ENCODE data around the gene RNF5. TPM values are rescaled to one million over a fixed set of nuclear protein-coding genes. Genes with fewer than 3 reads are reported as not detected.
A peak's percentile ranks its signal among the peaks of the same experiment; 100 is the strongest.

RNF5 gene
- total and polyA plus RNA-seq, 4 donors, result 45.2 to 94.4 (median 61.5) TPM

- Histone ChIP-seq H3K27ac (ENCODE audit: low read depth in 1 of 2, low read length in 1 of 2) (no peak overlapping the region), H3K4me3 (no peak overlapping the region), H3K9ac (ENCODE audit: insufficient read depth in 1 of 2, low read length in 2 of 2) (peak overlapping the region in 1 of 2 donors; percentile 31), H3K4me1 (ENCODE audit: control insufficient read depth in 5 of 5, insufficient read depth in 5 of 5, low read length in 5 of 5) (peaks cover 0 to 37% (median 18%) of the 10 kb centered on the region in 5 donors), H3K9me3 (ENCODE audit: control insufficient read depth in 4 of 4, insufficient read depth in 3 of 4, low read length in 3 of 4) (no peaks in the 10 kb centered on the region), H3K36me3 (ENCODE audit: control insufficient read depth in 4 of 4, insufficient read depth in 4 of 4, low read length in 4 of 4) (peaks cover 0 to 18% (median 17%) of the 10 kb centered on the region in 4 donors), H3K27me3 (ENCODE audit: control insufficient read depth in 3 of 3, insufficient read depth in 3 of 3, low read length in 2 of 3) (no peaks in the 10 kb centered on the region)
- no peak for DNase-seq
- WGBS, 2 donors, result 62 to 76% methylated on average over 4 of the region's 4 CpGs
- no peak for TF ChIP-seq CTCF (IDR thresholded peaks at IDR 0.05; ENCODE audit: control extremely low read depth, extremely low read depth)
- ATAC-seq (ENCODE audit: insufficient read depth, low FRiP score), result no peak
These were observed 5.0 kb upstream of the RNF5 start for GRCh38 chr6:32173051-32173727.

- Histone ChIP-seq H3K4me3 (no peak overlapping the region), H3K36me3 (ENCODE audit: control insufficient read depth in 4 of 4, insufficient read depth in 4 of 4, low read length in 4 of 4) (peaks cover 0 to 19% (median 14%) of the 10 kb centered on the region in 4 donors), H3K27me3 (ENCODE audit: control insufficient read depth in 3 of 3, insufficient read depth in 3 of 3, low read length in 2 of 3) (no peaks in the 10 kb centered on the region), H3K27ac (ENCODE audit: low read depth in 1 of 2, low read length in 1 of 2) (no peak overlapping the region), H3K4me1 (ENCODE audit: control insufficient read depth in 5 of 5, insufficient read depth in 5 of 5, low read length in 5 of 5) (peaks cover 2 to 45% (median 24%) of the 10 kb centered on the region in 5 donors), H3K9ac (ENCODE audit: insufficient read depth in 1 of 2, low read length in 2 of 2) (no peak overlapping the region), H3K9me3 (ENCODE audit: control insufficient read depth in 4 of 4, insufficient read depth in 3 of 4, low read length in 3 of 4) (no peaks in the 10 kb centered on the region)
- TF ChIP-seq CTCF (IDR thresholded peaks at IDR 0.05; ENCODE audit: control extremely low read depth, extremely low read depth), result no peak
- no peak for DNase-seq
- ATAC-seq (ENCODE audit: insufficient read depth, low FRiP score), result no peak
- 89 to 97% methylated on average over 1 of the region's 1 CpG for WGBS, 2 donors
These were observed 3.8 kb upstream of the RNF5 start for GRCh38 chr6:32174416-32174815.

- no peak for TF ChIP-seq CTCF (IDR thresholded peaks at IDR 0.05; ENCODE audit: control extremely low read depth, extremely low read depth)
- H3K9ac ChIP-seq (ENCODE audit: insufficient read depth in 1 of 2, low read length in 2 of 2), result peak overlapping the region; percentile 79 to 84
- H3K4me3 ChIP-seq, result peak overlapping the region; percentile 63
- peak overlapping the region in 1 of 2 donors; percentile 83 for H3K27ac ChIP-seq (ENCODE audit: low read depth in 1 of 2, low read length in 1 of 2)
- no peaks in the 10 kb centered on the region for H3K27me3 ChIP-seq (ENCODE audit: control insufficient read depth in 3 of 3, insufficient read depth in 3 of 3, low read length in 2 of 3)
- DNase-seq (no peak), ATAC-seq (ENCODE audit: insufficient read depth, low FRiP score) (no peak)
- no peaks in the 10 kb centered on the region for H3K9me3 ChIP-seq (ENCODE audit: control insufficient read depth in 4 of 4, insufficient read depth in 3 of 4, low read length in 3 of 4)
- peaks cover 4 to 48% (median 25%) of the 10 kb centered on the region in 5 donors for H3K4me1 ChIP-seq (ENCODE audit: control insufficient read depth in 5 of 5, insufficient read depth in 5 of 5, low read length in 5 of 5)
- H3K36me3 ChIP-seq (ENCODE audit: control insufficient read depth in 4 of 4, insufficient read depth in 4 of 4, low read length in 4 of 4), result peaks cover 0 to 15% (median 10%) of the 10 kb centered on the region in 4 donors
- 18 to 36% methylated on average over 2 of the region's 2 CpGs for WGBS, 2 donors
These were observed 2.9 kb upstream of the RNF5 start for GRCh38 chr6:32175322-32175710.
